Caco-2 (cell line): ENCODE results near the gene FILIP1. TPM values are rescaled to one million over a fixed set of nuclear protein-coding genes. Genes with fewer than 3 reads are reported as not detected.
A peak's percentile ranks its signal among the peaks of the same experiment; 100 is the strongest.

Experiments
- BruUV-seq: library from RNA; stranded (reverse); fragments of 400-500 nt; replicated peaks from 2 replicates; lab custom pipeline; 2021; lab: Mats Ljungman, UMichigan
- CTCF ChIA-PET: fragments of 300-600 bp; sonication (Branson Sonifier 250); formaldehyde crosslinking; loops from one replicate; lab custom pipeline; 2022; ENCODE audit warnings: antibody characterized with exemption; lab: Charles Lee
- POLR2A ChIA-PET: fragments of 300-600 bp; sonication (Branson Sonifier 250); formaldehyde crosslinking; loops from one replicate; lab custom pipeline; 2022; ENCODE audit warnings: antibody characterized with exemption; lab: Charles Lee
- DNase-seq, 2 experiments: peaks; one replicate each; pipeline versions ENCODE4 v3.0.0 to v3.0.0-alpha.2; 2020 to 2022
- H3K27me3 ChIP-seq: replicated peaks from 2 replicates; pipeline ENCODE4 v1.6.0; 2011; ENCODE audit warnings: low read length; ENCODE audit not compliant: control insufficient read depth, insufficient read depth
- H3K36me3 ChIP-seq: 2 replicates; pipeline ENCODE4 v1.5.1; 2011; ENCODE audit warnings: low read length; ENCODE audit not compliant: control insufficient read depth, insufficient read depth
- H3K4me1 ChIP-seq: fragments of 250-450 bp; sonication (Bioruptor Pico); 2 replicates; pipeline ENCODE4 v1.5.1; 2020; ENCODE audit warnings: mild to moderate bottlenecking
- H3K4me3 ChIP-seq: 2 replicates; pipeline ENCODE4 v1.5.1; 2011; ENCODE audit warnings: low read depth, mild to moderate bottlenecking, control low read depth, low read length
- H3K9me3 ChIP-seq: fragments of 250-450 bp; sonication (Bioruptor Pico); 2 replicates; pipeline ENCODE4 v1.5.1; 2020; ENCODE audit warnings: mild to moderate bottlenecking, moderate library complexity
- H3K27ac Mint-ChIP-seq: one replicate; pipeline ENCODE4 v1.8.0; 2022; ENCODE audit warnings: mixed read lengths; ENCODE audit not compliant: unreplicated experiment
- H3K27me3 Mint-ChIP-seq: one replicate; pipeline ENCODE4 v1.8.0; 2022; ENCODE audit warnings: mixed read lengths; ENCODE audit not compliant: insufficient read depth, unreplicated experiment
- H3K36me3 Mint-ChIP-seq: one replicate; pipeline ENCODE4 v1.8.0; 2022; ENCODE audit warnings: mild to moderate bottlenecking, mixed read lengths; ENCODE audit not compliant: insufficient read depth, unreplicated experiment
- H3K4me1 Mint-ChIP-seq: one replicate; pipeline ENCODE4 v1.8.0; 2022; ENCODE audit warnings: low read depth, mixed read lengths; ENCODE audit not compliant: unreplicated experiment
- H3K4me3 Mint-ChIP-seq: one replicate; pipeline ENCODE4 v1.8.0; 2022; ENCODE audit warnings: mild to moderate bottlenecking, moderate library complexity, mixed read lengths; ENCODE audit not compliant: unreplicated experiment
- H3K9me3 Mint-ChIP-seq: one replicate; pipeline ENCODE4 v1.8.0; 2022; ENCODE audit warnings: mixed read lengths; ENCODE audit not compliant: unreplicated experiment
- CTCF ChIP-seq, 2 experiments: fragments of 200-600 bp in 1 of 2; IDR thresholded peaks; 1 replicate in 1 of 2; 2 replicates in 1 of 2; pipeline versions ENCODE4 v1.5.1 to v1.8.0; 2011 to 2022; ENCODE audit warnings: antibody characterized with exemption in 1 of 2, control low read depth in 1 of 2, inconsistent platforms in 1 of 2, low read depth in 1 of 2, low read length in 1 of 2, mild to moderate bottlenecking in 1 of 2, moderate library complexity in 1 of 2; ENCODE audit not compliant: insufficient read depth in 1 of 2, severe bottlenecking in 1 of 2, unreplicated experiment in 1 of 2
- intact Hi-C: fragments of 100-400 bp; cut with micrococcal nuclease; formaldehyde crosslinking; loops from one replicate; pipeline ENCODE4 v1.10.0; 2022; ENCODE audit not compliant: unreplicated experiment
- microRNA-seq: library from miRNA; unstranded; fragments of <30 nt; microRNA quantifications from one replicate; pipeline ENCODE4 v1.2.0, GENCODE V29; 2022
- total RNA-seq: library from RNA; stranded (reverse); gene quantifications from 2 replicates; pipeline ENCODE4 v1.2.3, GENCODE V29; 2022

The FILIP1 gene
- total RNA-seq, 1 experiment from 2014 or later = 0.07 TPM

GRCh38 chr6:75244063-75244584, 249.5 kb downstream of the FILIP1 start:
- H3K4me3 ChIP-seq = peak overlapping the region; percentile 54
- ChIA-PET CTCF (interaction anchor here (1.2 to 1.4 kb wide), 2 partner anchors 281 to 358 kb away, joined by 3 to 4 read pairs; no protein-coding TSS in a partner anchor), POLR2A (interaction anchor here (0.5 to 1.0 kb wide), 5 partner anchors 18 to 1590 kb away, joined by 4 to 6 read pairs (median 4); partner anchors contain the start of genes SENP6, SLC17A5 and TMEM30A)
- no peaks in the 10 kb centered on the region for H3K9me3 ChIP-seq
- Mint-ChIP-seq H3K27me3 (no peaks in the 10 kb centered on the region), H3K27ac (peak overlapping the region; percentile 100), H3K9me3 (no peaks in the 10 kb centered on the region), H3K4me3 (peak overlapping the region; percentile 99), H3K4me1 (no peaks in the 10 kb centered on the region), H3K36me3 (peaks cover 32% of the 10 kb centered on the region)
- H3K36me3 ChIP-seq = no peaks in the 10 kb centered on the region
- H3K4me1 ChIP-seq = peaks cover 3% of the 10 kb centered on the region; the same call in 1 of the 2 replicates
- DNase-seq = no peak
- intact Hi-C loops = no loop called here
- no peak for TF ChIP-seq CTCF (IDR thresholded peaks at IDR 0.05; ENCODE audit: insufficient read depth in 1 of 2, low read depth in 1 of 2, low read length in 1 of 2, severe bottlenecking in 1 of 2, unreplicated experiment in 1 of 2)
- H3K27me3 ChIP-seq = no peaks in the 10 kb centered on the region
- BruUV-seq = TSS peak; percentile 98

GRCh38 chr6:75243333-75244062, 250.1 kb downstream of the FILIP1 start, which contains the start of gene COX7A2:
Gene COX7A2, minus strand, starts transcription at chr6:75243801. Its CDS starts 67 bp downstream, at chr6:75243734.
- intact Hi-C loops = loop anchor here (1.0 kb wide), 1 partner anchor 42 kb away; no protein-coding TSS in a partner anchor
- peaks cover 38% of the 10 kb centered on the region for H3K36me3 Mint-ChIP-seq
- peak; percentile 89 to 92 for DNase-seq
- no peak for TF ChIP-seq CTCF (IDR thresholded peaks at IDR 0.05; ENCODE audit: insufficient read depth in 1 of 2, low read depth in 1 of 2, low read length in 1 of 2, severe bottlenecking in 1 of 2, unreplicated experiment in 1 of 2)
- H3K27ac Mint-ChIP-seq = peak within 1 kb of the TSS; percentile 100
- POLR2A ChIA-PET = interaction anchor here (0.5 to 1.0 kb wide), 5 partner anchors 17 to 1589 kb away, joined by 4 to 6 read pairs (median 4); partner anchors contain the start of genes SENP6, SLC17A5 and TMEM30A
- Histone ChIP-seq H3K4me3 (peak within 1 kb of the TSS; percentile 54), H3K4me1 (peaks cover 3% of the 10 kb centered on the region; the same call in 1 of the 2 replicates), H3K27me3 (no peaks in the 10 kb centered on the region), H3K9me3 (no peaks in the 10 kb centered on the region), H3K36me3 (0 out of 2 replicates have a peak, but pooled peaks cover 1% of the 10 kb centered on the region)
- no peaks in the 10 kb centered on the region for H3K27me3 Mint-ChIP-seq
- CTCF ChIA-PET = interaction anchor here (1.2 to 1.4 kb wide), 2 partner anchors 281 to 359 kb away, joined by 3 to 4 read pairs; no protein-coding TSS in a partner anchor
- no peaks in the 10 kb centered on the region for H3K4me1 Mint-ChIP-seq
- no peaks in the 10 kb centered on the region for H3K9me3 Mint-ChIP-seq
- peak within 1 kb of the TSS; percentile 99 for H3K4me3 Mint-ChIP-seq
- TSS peak; percentile 67 for BruUV-seq

Small RNA genes lying within 50 kb of the gene (microRNA-seq; reads per million reads assigned to microRNA genes)
- gene MIR4463 = not detected

Other genes with a start within 250 kb of the FILIP1 start
- gene COX7A2, start 250.0 kb downstream of the FILIP1 start, total RNA-seq = 381 and 385 TPM in 2 replicates
- gene TMEM30A, start 209.0 kb downstream of the FILIP1 start, total RNA-seq = 55.8 and 58.9 TPM in 2 replicates
- 91.9 and 94.9 TPM in 2 replicates for gene SENP6, start 108.1 kb upstream of the FILIP1 start, total RNA-seq